ENCODE measurements around the gene ADK.

DNA sequence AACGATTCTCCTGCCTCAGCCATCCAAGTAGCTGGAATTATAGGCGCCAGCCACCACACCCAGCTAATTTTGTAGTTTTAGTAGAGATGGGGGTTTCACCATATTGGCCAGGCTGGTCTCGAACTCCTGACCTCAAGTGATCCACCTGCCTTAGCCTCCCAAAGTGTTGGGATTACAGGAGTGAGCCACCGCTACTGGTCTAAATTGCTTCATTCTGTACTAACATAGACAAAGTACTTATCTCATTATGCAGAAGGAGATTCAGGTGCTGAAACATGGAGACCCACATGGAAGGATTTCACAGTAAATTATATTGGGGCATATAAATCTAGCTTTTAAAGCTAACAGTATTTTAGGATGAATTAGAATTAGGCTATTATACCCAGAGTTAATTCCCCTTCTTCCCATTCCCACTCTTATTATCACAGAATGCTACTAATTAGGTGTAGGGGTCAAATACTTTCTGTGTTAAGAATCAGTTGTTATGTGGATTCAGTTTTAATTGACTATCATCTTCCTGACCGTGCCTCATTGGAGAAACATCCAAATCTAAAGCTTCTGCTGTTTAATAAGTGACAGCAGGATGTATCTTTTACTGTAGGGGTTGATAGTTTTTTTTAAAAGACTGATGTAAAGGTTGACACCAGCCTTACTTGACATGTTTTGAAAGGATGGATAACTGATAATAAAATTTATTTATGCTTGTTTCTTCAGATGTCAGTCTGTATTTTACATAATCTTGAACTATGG lies 27.2 kb downstream of the ADK start:
- TF ChIP-seq, protein P1, sequence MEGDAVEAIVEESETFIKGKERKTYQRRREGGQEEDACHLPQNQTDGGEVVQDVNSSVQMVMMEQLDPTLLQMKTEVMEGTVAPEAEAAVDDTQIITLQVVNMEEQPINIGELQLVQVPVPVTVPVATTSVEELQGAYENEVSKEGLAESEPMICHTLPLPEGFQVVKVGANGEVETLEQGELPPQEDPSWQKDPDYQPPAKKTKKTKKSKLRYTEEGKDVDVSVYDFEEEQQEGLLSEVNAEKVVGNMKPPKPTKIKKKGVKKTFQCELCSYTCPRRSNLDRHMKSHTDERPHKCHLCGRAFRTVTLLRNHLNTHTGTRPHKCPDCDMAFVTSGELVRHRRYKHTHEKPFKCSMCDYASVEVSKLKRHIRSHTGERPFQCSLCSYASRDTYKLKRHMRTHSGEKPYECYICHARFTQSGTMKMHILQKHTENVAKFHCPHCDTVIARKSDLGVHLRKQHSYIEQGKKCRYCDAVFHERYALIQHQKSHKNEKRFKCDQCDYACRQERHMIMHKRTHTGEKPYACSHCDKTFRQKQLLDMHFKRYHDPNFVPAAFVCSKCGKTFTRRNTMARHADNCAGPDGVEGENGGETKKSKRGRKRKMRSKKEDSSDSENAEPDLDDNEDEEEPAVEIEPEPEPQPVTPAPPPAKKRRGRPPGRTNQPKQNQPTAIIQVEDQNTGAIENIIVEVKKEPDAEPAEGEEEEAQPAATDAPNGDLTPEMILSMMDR (IDR thresholded peaks at IDR 0.05; ENCODE audit: extremely low read depth in 1 of 2, insufficient read depth in 1 of 2, low read depth in 1 of 2, low read length in 2 of 2): no peak
- TF ChIP-seq EZH2 (IDR thresholded peaks at IDR 0.05; ENCODE audit: borderline replicate concordance, low read depth, low read length, severe bottlenecking) (no peak), POLR2A (IDR thresholded peaks at IDR 0.05; ENCODE audit: low read depth, low read length) (no peak), POLR2AphosphoS5 (IDR thresholded peaks at IDR 0.05; ENCODE audit: insufficient read depth, low read depth, low read length) (no peak), FOS (IDR thresholded peaks at IDR 0.05; ENCODE audit: borderline replicate concordance, insufficient read depth, low read length) (no peak), GATA2 (IDR thresholded peaks at IDR 0.05; ENCODE audit: insufficient read depth, insufficient read length, low read depth, low read length) (no peak)
- TF ChIP-seq, protein P2, sequence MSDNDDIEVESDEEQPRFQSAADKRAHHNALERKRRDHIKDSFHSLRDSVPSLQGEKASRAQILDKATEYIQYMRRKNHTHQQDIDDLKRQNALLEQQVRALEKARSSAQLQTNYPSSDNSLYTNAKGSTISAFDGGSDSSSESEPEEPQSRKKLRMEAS (IDR thresholded peaks at IDR 0.05; ENCODE audit: insufficient read depth, insufficient read length): no peak

Measured in endothelial cell of umbilical vein (primary cell).